Smooth muscle cell (in vitro differentiated cells): ENCODE measurements around the gene GUCA1C. TPM values are rescaled to one million over a fixed set of nuclear protein-coding genes. Genes with fewer than 3 reads are reported as not detected.

Experiments
- DNase-seq: peaks from one replicate; lab custom pipeline; 2025; ENCODE audit not compliant: unreplicated experiment; lab: John Stamatoyannopoulos, UW
- H2AFZ ChIP-seq: fragments of 200-600 bp; sonication (generic); 2 replicates; pipeline ENCODE4 v1.6.0; 2016; ENCODE audit warnings: antibody characterized with exemption, low read depth, mild to moderate bottlenecking
- H3F3A ChIP-seq: fragments of 200-600 bp; sonication (generic); 2 replicates; pipeline ENCODE4 v1.6.0; 2017; ENCODE audit warnings: antibody characterized with exemption, low read depth
- H3K27ac ChIP-seq: fragments of 200-600 bp; sonication (generic); 2 replicates; pipeline ENCODE4 v1.5.1; 2016; ENCODE audit warnings: low read depth, mild to moderate bottlenecking
- H3K27me3 ChIP-seq: fragments of 200-600 bp; sonication (generic); 2 replicates; pipeline ENCODE4 v1.6.1; 2016; ENCODE audit warnings: low read depth, mild to moderate bottlenecking
- H3K36me3 ChIP-seq: fragments of 200-600 bp; sonication (generic); 2 replicates; pipeline ENCODE4 v1.5.1; 2016; ENCODE audit warnings: low read depth
- H3K4me1 ChIP-seq: fragments of 200-600 bp; sonication (generic); 2 replicates; pipeline ENCODE4 v1.5.1; 2016; ENCODE audit warnings: low read depth
- H3K4me2 ChIP-seq: fragments of 200-600 bp; sonication (generic); 2 replicates; pipeline ENCODE4 v1.6.0; 2016; ENCODE audit warnings: mild to moderate bottlenecking
- H3K4me3 ChIP-seq: fragments of 200-600 bp; sonication (generic); 2 replicates; pipeline ENCODE4 v1.5.1; 2016; ENCODE audit warnings: mild to moderate bottlenecking
- H3K79me2 ChIP-seq: fragments of 200-600 bp; sonication (generic); 2 replicates; pipeline ENCODE4 v1.6.0; 2016; ENCODE audit warnings: low read depth, mild to moderate bottlenecking
- H3K9ac ChIP-seq: fragments of 200-600 bp; sonication (generic); 2 replicates; pipeline ENCODE4 v1.6.0; 2016; ENCODE audit warnings: low read depth
- H3K9me3 ChIP-seq: fragments of 200-600 bp; sonication (generic); replicated peaks from 2 replicates; pipeline ENCODE4 v1.5.1; 2016; ENCODE audit warnings: low read depth
- H4K20me1 ChIP-seq: fragments of 200-600 bp; sonication (generic); 2 replicates; pipeline ENCODE4 v1.6.0; 2016; ENCODE audit warnings: low read depth
- CTCF ChIP-seq: fragments of 200-600 bp; sonication (generic); IDR thresholded peaks from 2 replicates; pipeline ENCODE4 v1.5.1; 2017; ENCODE audit warnings: borderline replicate concordance, mild to moderate bottlenecking, antibody characterized with exemption; ENCODE audit not compliant: insufficient read depth, poor library complexity, severe bottlenecking
- WGBS: methylation state at CpG from one replicate; pipeline ENCODE4 v1.1.7; 2016; ENCODE audit warnings: low lambda C conversion rate; 5-methylcytosine and 5-hydroxymethylcytosine counted together
- polyA plus RNA-seq: library from polyadenylated mRNA; unstranded; fragments of >200 nt; fragmentation: Nextera tagmentation; extraction: Ambion mirVana; gene quantifications from 2 replicates; pipeline ENCODE4 v1.2.1, GENCODE V29; 2016
- total RNA-seq: library from RNA; depleted of rRNA; stranded (reverse); fragments of >200 nt; gene quantifications from 2 replicates; pipeline ENCODE4 v1.2.3, GENCODE V29; 2014

GUCA1C gene
- total and polyA plus RNA-seq, 2 experiments from 2014 or later: not detected

- 60% methylated on average over 4 of the region's 4 CpGs for WGBS
- Histone ChIP-seq H3K4me3 (no peak overlapping the region), H3K36me3 (no peaks in the 10 kb centered on the region), H3K9ac (no peak overlapping the region), H3K4me2 (no peak overlapping the region), H4K20me1 (no peaks in the 10 kb centered on the region), H3K27ac (no peak overlapping the region), H3K9me3 (no peaks in the 10 kb centered on the region), H3F3A (no peaks in the 10 kb centered on the region), H3K27me3 (no peaks in the 10 kb centered on the region), H3K79me2 (no peaks in the 10 kb centered on the region), H2AFZ (no peak overlapping the region), H3K4me1 (no peaks in the 10 kb centered on the region)
- no peak for TF ChIP-seq CTCF
- DNase-seq: no peak
Measured at GRCh38 chr3:108940166-108940565, 13.5 kb downstream of the GUCA1C start.

- 86% methylated on average over 8 of the region's 8 CpGs for WGBS
- H3K4me2 ChIP-seq: no peak overlapping the region
- no peak overlapping the region for H3K27ac ChIP-seq
- no peaks in the 10 kb centered on the region for H3K9me3 ChIP-seq
- no peaks in the 10 kb centered on the region for H3F3A ChIP-seq
- no peaks in the 10 kb centered on the region for H3K4me1 ChIP-seq
- TF ChIP-seq CTCF: no peak
- no peaks in the 10 kb centered on the region for H3K27me3 ChIP-seq
- no peaks in the 10 kb centered on the region for H3K79me2 ChIP-seq
- no peak overlapping the region for H2AFZ ChIP-seq
- no peaks in the 10 kb centered on the region for H4K20me1 ChIP-seq
- no peak for DNase-seq
- H3K4me3 ChIP-seq: no peak overlapping the region
- no peaks in the 10 kb centered on the region for H3K36me3 ChIP-seq
- H3K9ac ChIP-seq: no peak overlapping the region
Measured at GRCh38 chr3:108936924-108937689, 16.6 kb downstream of the GUCA1C start.

GRCh38 chr3:108931035-108931434 is 22.6 kb downstream of the GUCA1C start:
- no peaks in the 10 kb centered on the region for H3K4me1 ChIP-seq

More at GRCh38 chr3:108931035-108931434, 22.6 kb downstream of the GUCA1C start:
- Histone ChIP-seq H3K9me3 (no peaks in the 10 kb centered on the region), H2AFZ (no peak overlapping the region), H3F3A (no peaks in the 10 kb centered on the region), H3K27me3 (no peaks in the 10 kb centered on the region), H3K4me2 (no peak overlapping the region), H4K20me1 (no peaks in the 10 kb centered on the region), H3K79me2 (no peaks in the 10 kb centered on the region), H3K9ac (no peak overlapping the region), H3K36me3 (no peaks in the 10 kb centered on the region), H3K4me3 (no peak overlapping the region), H3K27ac (no peak overlapping the region)
- TF ChIP-seq CTCF: no peak
- no peak for DNase-seq
